GM18505 (cell line): ENCODE data around the gene PLCE1.

Experiments used
- ATAC-seq: cut with Tn5 transposase; IDR thresholded peaks from one replicate; pipeline ENCODE4 v1.9.1; 2021; ENCODE audit not compliant: unreplicated experiment
- POLR2A ChIP-seq: IDR thresholded peaks from 4 replicates; pipeline ENCODE4 v1.6.1; 2011; ENCODE audit warnings: borderline replicate concordance; ENCODE audit not compliant: insufficient read depth, insufficient read length; ENCODE audit errors: extremely low read depth

Gene PLCE1

DNA sequence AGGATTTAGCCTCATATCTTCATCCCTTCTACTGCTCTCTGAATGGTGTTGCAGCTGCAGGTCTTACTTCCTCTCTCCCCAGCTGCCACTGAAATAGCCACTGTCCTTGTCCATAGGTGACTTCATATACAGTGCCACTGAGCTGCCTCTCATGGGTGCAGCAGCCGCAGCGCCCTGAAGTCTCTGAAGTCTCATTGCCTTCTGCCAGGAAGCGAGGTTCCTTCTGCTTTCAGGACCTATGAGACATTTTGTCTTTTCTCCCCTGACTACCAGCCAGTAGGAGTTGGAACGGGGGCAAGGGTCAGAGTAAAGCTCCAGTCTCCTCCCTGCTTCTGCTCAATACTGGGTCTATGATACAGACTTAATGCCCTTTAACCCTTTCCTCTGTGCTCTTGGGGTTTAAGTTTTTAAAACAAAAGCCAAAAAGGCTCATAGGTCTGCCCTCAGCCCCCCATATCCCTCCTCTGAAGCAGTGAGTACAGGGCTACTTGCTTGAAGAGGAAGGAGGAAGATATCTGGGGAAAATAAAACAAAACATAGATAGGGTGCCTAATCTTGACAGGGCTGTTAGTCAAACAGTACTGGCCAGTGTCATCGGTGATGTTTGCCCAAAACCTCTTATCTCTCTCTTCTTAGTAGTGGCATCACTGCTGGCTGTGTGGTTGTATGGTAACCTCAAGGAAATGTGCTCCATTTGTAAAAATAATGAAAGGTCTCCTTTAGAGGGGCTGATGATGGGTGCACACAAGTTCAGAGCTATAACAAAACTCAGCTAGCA is 7.1 kb downstream of the PLCE1 start:
- TF ChIP-seq POLR2A: no peak
- no peak for ATAC-seq

DNA sequence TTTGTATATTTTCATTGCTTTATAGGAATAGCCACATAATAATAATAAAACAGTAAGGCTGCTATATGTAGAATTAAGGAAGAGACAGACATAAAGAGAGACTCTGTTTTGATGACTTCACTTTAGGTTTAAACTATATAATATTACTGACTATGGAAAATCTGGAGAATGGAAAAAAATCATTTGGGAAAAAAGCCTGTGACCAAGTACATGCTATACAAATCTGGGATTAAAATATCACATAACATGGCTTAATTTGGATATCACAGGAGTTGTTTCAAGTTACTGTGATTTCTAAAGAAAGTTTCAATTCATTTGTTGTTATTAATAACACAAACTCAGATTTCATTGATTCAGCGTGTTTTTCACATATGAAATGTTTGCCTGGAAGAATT is 7.7 kb downstream of the PLCE1 start:
- TF ChIP-seq POLR2A: no peak
- ATAC-seq: no peak

DNA sequence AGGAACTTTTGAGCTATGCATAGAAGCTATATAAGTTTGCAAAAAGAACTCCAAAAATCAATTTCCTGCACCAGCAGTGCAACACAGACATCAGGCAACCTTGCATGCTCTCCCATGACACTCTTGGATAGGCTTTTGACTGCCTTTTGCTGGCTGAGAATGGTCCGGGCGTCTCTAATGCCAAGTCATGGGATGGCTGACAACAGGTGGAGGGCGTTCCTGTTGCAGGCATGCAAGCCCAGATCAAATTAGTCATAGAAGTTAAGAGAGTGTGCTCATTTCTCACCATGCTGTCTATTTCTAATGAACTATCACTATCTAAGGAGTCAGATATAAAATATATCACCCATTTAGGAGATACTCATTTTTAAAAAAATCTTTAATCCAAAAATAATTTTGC is 8.4 kb downstream of the PLCE1 start:
- no peak for TF ChIP-seq POLR2A
- ATAC-seq: no peak

DNA sequence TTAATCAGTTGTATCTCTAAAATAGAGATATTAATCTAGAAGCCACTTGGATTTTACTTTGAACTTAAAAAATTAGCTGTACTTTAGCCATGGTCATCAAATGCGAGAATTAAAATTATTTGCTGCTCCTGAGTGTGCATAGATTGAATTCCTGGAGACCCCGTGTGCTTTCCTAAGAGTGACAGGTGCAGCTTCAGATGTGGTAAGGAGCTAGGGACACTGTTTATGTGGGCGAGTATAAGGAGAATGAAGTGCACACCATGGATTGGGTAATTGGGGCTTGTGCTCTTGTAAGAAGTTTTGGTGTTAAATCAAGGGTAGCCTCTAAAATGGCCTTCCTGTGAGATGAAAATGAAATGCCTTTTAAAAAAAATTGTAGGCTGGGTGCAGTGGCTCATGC is 9.8 kb downstream of the PLCE1 start:
- no peak for ATAC-seq
- TF ChIP-seq POLR2A: no peak

DNA sequence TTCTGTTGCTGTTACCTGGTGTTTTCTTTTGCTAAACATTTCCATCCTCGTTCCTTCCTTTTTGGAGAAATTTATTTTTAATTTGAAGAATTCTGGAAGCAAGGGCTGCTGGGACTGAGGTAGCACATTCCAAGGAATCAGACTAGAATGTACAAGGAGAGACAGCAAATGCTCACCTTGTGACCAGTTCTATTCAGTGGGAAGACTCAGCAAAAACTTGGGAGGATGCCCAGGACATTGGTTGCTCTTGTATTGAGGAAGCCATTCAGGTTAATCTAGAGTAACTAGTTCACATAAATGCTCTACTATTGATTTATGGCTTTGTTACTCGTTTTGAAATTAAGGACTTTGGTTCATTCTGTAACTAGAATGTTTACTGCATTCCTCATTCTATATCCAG is 11.3 kb downstream of the PLCE1 start:
- no peak for ATAC-seq
- TF ChIP-seq POLR2A: no peak

DNA sequence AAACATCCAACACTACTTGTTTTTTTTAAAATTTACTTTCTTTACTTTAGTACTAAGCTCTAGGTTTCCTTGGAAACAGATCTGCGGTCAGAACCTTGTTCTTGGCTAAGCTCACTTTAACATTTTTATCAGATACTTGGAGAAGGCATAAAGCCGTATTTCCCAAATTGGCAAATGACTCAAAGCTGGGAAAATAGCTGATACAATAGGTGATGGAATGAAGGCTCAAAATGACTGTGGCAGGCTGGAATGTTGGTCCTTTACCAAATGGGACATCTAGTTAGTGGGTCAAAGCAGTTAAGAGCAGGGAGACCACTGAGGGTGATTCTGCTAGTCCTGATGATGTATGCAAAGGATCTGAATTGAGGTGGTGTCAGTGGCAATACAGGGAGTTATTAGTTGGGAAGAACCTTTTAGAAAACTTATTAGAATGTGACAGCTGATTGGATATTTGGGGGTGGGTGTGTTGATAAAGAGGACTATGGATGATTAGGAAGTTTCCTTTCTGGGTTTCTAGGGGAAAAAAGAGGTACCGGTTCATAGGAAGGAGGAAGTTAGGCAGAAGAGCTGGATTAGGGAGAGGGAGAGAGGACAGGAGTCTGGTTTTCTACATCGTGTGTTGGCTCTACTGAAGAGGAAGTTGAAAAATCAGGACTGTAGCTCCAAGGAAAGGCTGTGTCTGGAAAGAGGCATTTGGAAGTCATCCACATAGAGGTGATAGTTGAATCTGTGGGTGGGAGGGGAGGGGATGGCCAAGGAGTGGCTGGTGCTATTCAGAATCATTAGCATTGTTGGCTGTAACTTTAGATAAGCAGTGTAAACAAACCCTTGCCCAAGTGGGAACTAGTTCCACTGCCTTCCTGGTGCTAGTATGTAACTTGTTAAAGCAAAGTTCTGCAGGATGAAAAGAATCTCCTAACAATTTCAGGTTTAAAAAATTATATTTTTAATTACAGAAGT is 13.1 kb downstream of the PLCE1 start:
- no peak for TF ChIP-seq POLR2A
- no peak for ATAC-seq

DNA sequence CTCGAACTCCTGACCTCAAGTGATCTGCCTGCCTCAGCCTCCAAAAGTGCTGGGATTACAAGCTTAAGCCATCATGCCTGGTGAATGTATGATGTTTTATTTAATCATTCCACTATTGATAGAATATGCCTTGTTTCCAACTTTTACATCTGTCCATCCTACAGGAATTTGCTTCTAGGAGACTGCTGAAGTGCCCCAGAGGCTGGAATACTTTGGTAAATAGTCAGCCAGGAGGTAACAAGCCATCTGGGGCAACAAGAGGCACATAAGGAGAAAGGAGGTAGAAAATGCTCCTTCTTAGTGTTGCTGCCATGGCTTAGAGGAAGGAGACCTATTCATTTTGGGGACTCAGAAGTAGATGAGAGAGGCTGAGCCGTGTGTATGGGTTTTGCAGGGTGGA is 14.8 kb downstream of the PLCE1 start:
- no peak for TF ChIP-seq POLR2A
- no peak for ATAC-seq

DNA sequence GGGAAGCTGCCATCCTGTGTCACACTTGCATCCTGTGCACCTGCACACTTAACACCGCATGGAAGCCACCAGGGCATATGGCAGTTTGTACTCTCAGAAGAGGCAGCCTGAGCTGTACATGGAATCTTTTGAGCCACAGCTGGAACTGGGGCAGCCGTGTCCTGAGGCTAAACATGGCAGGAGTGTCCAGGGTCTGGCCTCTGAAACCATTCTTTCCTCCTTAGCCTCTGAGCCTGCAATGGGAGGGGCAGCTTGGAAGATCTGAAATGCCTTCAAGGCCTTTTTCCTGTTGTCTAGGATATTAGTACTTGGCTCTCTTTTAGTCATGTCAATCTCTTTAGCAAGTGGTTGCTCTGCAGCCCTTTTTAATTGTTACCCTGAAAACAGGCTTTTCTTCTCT is 16.4 kb downstream of the PLCE1 start:
- no peak for TF ChIP-seq POLR2A
- no peak for ATAC-seq

DNA sequence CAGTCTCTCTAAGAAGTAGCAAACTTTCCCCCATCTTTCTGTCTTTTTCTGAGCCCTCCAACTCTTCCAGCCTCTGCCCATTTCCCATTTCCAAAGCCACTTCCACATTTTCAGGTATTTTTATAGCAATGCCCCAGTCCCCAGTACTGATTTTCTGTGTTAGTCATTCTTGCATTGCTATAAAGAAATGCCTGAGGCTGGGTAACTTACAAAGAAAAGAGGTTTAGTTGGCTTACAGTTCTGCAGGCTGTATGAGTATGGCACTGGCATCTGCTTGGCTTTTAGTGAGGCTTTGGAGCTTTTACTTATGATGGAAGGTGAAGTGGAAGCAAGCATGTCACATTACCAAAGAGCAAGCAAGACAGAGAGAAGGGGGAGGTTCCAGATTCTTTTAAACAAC is 17.2 kb downstream of the PLCE1 start:
- ATAC-seq: no peak
- no peak for TF ChIP-seq POLR2A

DNA sequence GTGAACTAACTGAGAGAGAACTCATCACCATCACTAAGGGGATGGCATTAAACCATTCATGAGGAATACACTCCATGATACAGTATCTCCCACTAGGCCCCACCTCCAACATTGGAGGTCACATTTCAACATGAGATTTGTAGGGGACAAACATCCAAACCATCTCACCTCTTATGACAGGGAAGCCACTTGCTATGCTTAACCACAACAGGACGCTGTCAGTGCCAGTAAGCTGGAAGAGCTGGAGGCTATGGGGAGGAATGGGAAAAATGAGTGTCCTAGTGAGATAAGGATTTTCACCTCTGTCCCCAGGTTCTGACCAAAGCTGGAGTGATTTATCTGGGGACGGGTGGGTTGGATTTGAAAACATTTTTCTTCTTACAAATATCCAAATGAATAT is 17.6 kb downstream of the PLCE1 start:
- no peak for ATAC-seq
- no peak for TF ChIP-seq POLR2A

DNA sequence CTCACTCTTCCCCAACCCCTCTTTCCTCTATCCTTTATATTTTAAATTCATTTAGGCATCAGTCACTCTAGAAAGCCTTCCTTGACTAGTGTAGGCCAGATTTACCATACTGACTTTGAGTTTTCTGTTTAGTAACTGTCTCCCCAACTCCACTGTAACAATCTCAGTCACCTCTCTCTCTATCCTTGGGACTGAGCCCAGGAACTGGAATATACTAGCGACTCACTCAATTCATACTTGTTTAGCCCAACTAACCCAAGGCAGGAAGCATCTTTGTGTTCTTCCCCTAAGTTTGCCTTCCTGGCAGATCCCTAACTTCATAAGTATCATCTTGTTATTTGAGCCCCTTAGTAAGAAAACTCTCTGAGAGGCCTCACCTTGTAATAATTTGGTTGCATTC is 19.1 kb downstream of the PLCE1 start:
- TF ChIP-seq POLR2A: no peak
- no peak for ATAC-seq

DNA sequence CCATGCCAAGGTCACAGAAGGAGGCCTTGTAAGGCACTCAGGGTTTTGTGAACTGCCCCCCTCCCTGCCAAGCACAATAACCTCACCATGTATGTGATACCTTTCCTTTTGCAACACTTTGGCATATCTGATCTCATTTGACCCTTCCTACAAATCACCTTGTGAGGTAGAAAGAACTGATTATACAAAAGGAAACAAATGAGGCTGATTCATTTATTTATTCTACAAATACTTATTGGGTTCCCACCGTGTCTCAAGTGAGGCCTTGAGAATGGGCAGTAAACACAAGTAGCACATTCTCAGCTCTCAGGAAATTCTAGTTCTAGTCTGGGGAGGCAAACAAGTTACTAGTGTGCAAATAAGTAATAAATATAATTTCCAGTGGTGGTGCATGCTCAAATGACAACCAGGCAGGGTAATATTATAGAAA is 19.6 kb downstream of the PLCE1 start:
- no peak for TF ChIP-seq POLR2A
- no peak for ATAC-seq

DNA sequence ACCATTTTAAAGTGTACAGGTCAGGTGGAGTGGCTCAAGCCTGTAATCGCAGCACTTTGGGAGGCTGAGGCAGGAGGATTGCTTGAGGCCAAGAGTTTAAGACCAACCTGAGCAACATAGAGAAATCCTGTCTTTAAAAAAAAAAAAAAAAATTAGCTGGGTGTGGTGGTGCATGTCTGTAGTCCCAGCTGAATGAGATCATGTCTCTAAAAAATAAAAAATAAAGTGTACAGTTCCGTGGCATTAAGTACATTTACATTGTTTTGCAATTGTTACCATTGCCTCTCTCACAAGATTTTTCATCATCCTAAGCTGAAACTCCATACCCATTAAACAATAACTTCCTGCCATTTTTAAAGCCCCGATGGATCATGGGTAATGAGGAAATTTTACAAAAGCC is 20.6 kb downstream of the PLCE1 start:
- no peak for TF ChIP-seq POLR2A
- ATAC-seq: no peak
